NK-92 (cell line): Measurements from ENCODE around the gene ZNF782.
"Not testable (repeated sequence)": the region's sequence is repeated elsewhere in the genome, so short reads cannot be mapped to it uniquely, and the experiment has no call there.

ENCODE experiments used
- DNase-seq: peaks from one replicate; lab custom pipeline; 2025; ENCODE audit not compliant: unreplicated experiment; lab: John Stamatoyannopoulos, UW

The ZNF782 gene

DNA sequence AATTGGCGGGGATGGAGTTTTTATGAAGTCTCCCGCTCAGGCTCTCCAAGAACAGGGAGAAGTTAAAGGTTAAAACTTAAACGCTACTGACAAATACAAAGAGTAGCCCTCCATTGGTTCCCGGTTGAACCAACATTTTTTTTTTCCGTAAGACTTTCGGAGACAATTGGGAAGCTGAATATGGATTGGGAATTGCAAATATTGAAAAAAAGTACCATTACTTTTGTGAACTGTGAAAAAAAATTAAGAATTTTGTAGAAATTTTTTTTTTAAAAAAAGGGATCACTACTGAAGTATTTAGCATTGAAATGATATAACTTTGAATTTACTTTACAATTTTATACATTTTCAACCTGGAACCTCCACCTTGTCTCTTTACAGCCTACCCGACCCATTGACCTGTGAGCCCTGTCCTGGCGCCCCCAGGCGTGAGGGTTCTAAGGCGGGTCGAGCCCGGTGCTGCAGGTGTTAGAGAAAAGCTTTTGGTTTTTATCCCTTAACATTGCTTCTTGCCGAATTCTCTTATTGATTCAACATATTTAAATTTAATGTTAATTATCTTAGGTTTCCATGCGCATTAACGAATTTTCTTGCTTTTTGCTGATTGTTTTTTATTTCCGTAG is 448 bp upstream of the ZNF782 start:
- DNase-seq: no peak

DNA sequence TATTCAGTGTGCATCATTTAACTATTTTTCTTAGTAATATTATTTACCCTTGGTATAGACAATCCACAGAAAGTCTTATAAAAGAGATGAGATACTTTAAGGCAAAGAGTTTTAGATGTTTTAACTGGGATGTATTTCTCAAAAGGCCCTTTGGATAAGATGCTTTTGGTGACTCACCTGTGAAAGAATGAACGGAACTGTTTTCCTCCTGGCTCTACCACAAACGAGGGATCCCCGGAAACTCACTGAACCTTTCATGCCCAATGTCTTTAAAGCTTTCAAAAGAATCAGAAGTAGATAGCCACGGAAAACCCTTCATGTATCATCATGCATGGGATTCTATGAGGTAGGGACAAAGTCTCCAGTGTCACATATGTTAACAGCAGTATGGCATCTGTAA is 1.6 kb downstream of the ZNF782 start:
- DNase-seq: no peak

DNA sequence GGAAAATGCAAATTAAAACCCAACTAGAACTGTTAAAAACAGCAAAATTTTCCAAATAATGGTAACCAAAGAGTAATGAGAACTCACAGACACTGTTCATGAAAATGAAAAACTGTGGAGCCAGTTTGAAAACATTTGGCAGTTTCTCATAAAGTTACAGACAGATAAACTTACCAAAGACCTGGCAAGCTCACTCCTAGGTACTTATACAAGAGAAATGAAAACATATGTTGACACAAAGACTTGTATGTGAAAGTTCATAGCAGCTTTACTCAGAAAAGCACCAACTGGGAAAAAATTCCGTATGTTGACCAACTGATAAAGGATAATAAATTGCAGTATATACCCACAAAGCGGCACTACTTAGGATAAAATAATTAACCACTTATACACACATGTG is 10.3 kb downstream of the ZNF782 start:
- no peak for DNase-seq

DNA sequence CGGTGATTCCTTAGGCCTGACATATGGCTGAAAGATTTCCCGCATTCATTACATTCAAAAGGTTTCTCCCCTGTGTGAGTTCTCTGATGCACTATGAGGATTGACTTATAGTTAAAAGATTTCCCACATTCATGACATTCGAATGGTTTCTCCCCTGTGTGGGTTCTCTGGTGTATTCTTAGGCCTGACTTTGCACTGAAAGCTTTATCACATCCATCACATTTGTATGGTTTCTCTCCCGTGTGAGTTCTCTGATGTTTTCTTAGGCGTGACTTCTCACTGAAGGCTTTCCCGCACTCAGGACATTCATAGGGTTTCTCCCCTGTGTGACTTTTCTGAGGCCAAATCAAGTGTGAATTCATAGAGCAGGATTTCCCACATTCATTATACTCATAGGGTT is 35.8 kb downstream of the ZNF782 start:
- no peak for DNase-seq

DNA sequence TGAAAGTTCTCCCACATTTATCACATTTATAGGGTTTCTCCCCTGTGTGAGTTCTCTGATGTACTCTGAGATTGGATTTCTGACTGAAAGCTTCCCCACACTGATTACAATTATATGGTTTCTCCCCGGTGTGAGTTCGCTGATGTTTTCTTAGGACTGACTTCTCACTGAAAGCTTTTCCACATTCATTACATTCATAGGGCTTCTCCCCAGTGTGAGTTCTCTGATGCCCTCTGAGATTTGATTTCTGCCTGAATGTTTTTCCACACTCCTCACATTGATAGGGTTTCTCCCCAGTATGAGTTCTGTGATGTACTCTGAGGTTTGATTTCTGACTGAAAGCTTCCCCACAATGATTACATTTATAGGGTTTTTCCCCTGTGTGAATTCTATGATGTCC is 36.3 kb downstream of the ZNF782 start:
- no peak for DNase-seq

DNA sequence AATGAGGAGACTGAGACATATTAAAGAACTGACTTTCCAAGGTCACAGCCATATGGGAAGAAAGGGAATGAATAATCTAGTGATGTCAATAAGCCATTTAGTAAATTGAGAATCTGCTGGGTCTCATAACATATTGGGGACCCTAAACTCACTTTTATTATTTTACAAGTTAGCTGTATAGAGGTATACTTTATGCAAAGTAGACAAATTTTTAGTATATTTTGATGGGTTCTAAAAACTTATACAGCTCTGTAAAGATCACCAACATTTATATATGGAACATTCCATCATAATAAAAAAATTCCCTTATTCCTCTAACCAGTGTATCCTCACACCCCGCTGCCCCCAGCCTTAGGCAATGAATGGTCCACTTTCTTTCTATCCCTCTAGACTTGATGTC is 40.7 kb downstream of the ZNF782 start:
- DNase-seq: no peak

DNA sequence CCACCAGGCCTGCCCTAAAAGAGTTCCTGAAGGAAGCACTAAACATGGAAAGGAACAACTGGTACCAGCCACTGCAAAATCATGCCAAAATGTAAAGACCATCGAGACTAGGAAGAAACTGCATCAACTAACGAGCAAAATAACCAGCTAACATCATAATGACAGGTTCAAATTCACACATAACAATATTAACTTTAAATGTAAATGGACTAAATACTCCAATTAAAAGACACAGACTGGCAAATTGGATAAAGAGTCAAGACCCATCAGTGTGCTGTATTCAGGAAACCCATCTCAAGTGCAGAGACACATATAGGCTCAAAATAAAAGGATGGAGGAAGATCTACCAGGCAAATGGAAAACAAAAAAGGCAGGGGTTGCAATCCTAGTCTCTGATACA is 55.4 kb downstream of the ZNF782 start:
- not testable (repeated sequence) for DNase-seq

DNA sequence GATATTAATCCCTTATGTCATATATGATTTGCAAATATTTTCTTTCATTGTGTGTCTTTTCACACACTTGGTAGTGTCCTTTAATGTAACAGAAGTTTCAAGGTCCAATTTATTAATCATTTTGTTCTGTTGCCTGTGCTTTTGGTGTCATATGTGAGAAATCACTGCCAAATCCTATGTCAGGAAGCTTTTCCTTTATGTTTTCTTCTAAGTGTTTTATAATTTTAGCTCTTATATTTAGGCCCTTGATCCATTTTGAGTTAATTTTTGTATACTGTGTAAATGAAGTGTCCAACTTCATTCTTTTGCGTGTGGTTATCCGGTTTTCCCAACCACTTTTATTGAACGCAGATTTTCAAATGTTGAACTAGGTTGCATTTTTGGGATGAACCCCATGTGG is 70.3 kb downstream of the ZNF782 start:
- DNase-seq: no peak

DNA sequence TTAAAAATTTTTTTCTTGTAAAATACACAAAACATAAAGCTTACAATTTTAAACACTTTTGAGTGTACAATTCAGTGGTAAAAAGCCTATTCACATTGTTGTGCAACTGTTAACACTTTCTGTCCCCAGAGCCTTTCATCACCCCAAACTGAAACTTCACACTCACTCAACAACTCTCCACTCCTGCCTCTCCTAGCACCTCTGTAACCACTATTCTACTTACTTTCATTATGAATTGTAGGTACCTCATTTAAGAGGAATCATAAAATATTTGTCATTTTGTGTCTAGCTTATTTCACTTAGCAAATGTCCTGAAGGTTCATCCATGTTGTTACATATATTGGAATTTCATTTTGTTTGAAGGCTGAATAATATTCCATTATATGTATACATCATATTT is 72.1 kb downstream of the ZNF782 start:
- no peak for DNase-seq

DNA sequence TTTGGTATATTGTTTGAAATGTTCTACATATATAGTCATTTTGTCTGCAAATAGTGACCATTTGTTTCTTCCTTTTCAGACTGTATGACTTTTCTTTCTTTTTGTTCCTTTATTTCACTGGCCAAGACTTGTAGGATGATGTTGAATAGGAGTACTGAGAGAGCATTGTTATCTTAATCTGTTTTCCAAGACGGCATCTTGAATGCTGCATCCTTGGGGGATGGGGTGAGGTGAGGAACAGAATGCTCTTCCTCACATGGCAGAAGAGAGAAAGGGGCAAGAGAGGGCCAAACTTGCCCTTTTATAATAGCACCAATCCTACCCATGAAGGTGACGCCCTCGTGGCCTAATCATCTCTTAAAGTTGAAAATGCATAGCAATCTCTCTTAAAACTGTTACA is 72.8 kb downstream of the ZNF782 start:
- DNase-seq: no peak

DNA sequence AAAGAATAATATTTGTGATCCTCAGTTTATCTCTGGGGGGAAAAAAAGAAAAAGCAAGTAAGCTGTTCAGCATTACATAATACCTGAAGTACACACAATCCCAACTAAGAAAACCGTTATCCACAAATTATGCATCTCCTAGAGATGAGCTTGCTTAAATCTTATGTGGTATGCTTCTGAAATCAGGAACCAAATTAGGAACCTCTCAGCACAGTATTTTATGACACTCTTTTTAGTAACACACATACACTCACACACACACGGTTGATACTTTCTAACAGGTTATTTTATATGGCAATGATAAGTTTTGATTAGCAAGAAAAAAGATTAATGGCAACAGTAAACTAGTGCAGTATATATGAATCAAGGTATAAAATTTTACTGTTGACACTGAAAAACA is 75.2 kb downstream of the ZNF782 start:
- no peak for DNase-seq

DNA sequence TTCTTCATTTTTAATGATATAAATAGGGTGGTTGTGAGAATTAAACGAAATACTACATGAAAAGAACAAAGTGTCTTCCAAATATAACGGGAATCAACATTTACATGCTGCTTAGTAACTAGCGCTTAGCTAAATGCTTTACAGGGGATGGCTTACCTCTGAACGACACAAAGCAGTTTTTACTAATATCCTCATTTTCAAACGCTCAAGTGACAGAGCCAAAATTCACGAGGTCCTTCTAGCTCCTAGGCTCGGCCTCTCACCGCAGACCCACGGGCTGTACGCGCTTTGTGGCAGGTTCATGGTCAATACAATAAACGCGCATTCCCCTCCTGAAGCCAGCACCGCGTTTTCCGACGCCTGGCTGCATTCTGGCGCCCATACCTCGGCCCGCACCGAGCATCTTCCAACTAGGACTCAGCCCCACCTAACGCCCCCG is 76.9 kb downstream of the ZNF782 start:
- no peak for DNase-seq

DNA sequence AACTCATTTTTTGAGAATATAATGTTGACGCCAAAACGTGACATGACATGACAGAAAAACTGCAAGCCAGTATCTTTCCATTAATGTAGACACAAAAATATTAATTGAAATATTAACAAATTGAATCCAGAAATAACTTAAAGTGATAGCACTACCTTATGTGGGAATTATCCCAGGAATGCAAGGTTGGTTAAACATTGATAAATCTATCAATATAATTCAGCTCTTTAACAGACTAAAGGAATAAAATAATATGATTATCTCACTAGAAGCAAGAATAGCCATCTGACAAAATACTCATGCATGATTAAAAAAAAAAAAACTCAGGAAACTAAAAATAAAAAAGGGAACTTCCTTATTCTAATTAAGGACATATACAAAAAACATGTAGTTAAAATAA is 83.2 kb downstream of the ZNF782 start:
- DNase-seq: no peak

DNA sequence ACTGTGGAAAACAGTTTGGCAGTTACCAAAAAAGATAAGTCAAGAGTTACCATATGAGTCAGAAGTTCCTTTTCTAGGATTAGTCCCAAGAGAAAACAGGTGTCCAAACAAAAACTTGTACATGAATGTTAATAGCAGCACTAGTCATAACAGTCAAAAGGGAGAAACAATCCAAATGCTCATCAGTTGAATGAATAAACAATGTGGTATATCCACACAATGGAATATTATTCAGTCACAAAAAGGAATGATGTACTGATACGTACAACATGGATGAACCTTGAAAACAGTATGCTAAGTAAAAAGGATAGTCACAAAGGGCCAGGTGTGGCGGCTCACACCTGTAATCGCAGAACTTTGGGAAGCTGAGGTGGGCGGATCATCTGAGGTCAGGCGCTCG is 84.3 kb downstream of the ZNF782 start:
- no peak for DNase-seq
